NCI-H226 (cell line): ENCODE data around the gene RPL14.
"Not testable (repeated sequence)": the region's sequence is repeated elsewhere in the genome, so short reads cannot be mapped to it uniquely, and the experiment has no call there.

ENCODE experiments used
- DNase-seq: peaks from one replicate; pipeline ENCODE4 v3.0.0-alpha.2; 2015

The RPL14 gene

GRCh38 chr3:40456940-40457823, at the start of gene RPL14:
RPL14 (plus strand) TSS chr3:40457339; CDS start chr3:40457472, 133 bp downstream.
- peak; percentile 95 for DNase-seq

- no peak for DNase-seq
These were observed 49.5 kb upstream of the RPL14 start for GRCh38 chr3:40407611-40408010.

GRCh38 chr3:40414270-40414669, 42.9 kb upstream of the RPL14 start:
- no peak for DNase-seq

- no peak for DNase-seq
These were observed 39.1 kb upstream of the RPL14 start for GRCh38 chr3:40417845-40418543.

- DNase-seq = no peak
These were observed 34.3 kb upstream of the RPL14 start for GRCh38 chr3:40422861-40423260.

- no peak for DNase-seq
These were observed 30.0 kb upstream of the RPL14 start for GRCh38 chr3:40427045-40427669.

GRCh38 chr3:40432793-40433192, 24.3 kb upstream of the RPL14 start:
- no peak for DNase-seq

GRCh38 chr3:40437889-40438288, 19.2 kb upstream of the RPL14 start:
- no peak for DNase-seq

- no peak for DNase-seq
These were observed 12.1 kb upstream of the RPL14 start for GRCh38 chr3:40445062-40445461.

GRCh38 chr3:40445880-40446279, 11.3 kb upstream of the RPL14 start:
- DNase-seq = no peak

GRCh38 chr3:40450438-40450837, 6.7 kb upstream of the RPL14 start:
- no peak for DNase-seq

- no peak for DNase-seq
These were observed 5.6 kb upstream of the RPL14 start for GRCh38 chr3:40451551-40451950.

- no peak for DNase-seq
These were observed 5.1 kb upstream of the RPL14 start for GRCh38 chr3:40452057-40452456.

GRCh38 chr3:40452562-40452875, 4.6 kb upstream of the RPL14 start:
- DNase-seq = no peak

- peak; percentile 99 for DNase-seq
These were observed 4.0 kb upstream of the RPL14 start for GRCh38 chr3:40452876-40453730.

- DNase-seq = no peak
These were observed 3.2 kb upstream of the RPL14 start for GRCh38 chr3:40453933-40454332.

GRCh38 chr3:40455328-40455727, 1.8 kb upstream of the RPL14 start:
- no peak for DNase-seq

GRCh38 chr3:40456279-40456939, 730 bp upstream of the RPL14 start:
- DNase-seq = no peak

GRCh38 chr3:40458473-40458872, 1.3 kb downstream of the RPL14 start:
- DNase-seq = no peak

GRCh38 chr3:40460481-40460880, 3.3 kb downstream of the RPL14 start:
- not testable (repeated sequence) for DNase-seq

- no peak for DNase-seq
These were observed 4.0 kb downstream of the RPL14 start for GRCh38 chr3:40461161-40461560.

GRCh38 chr3:40462838-40463237, 5.7 kb downstream of the RPL14 start:
- not testable (repeated sequence) for DNase-seq
